ENCODE data around the gene HLTF.
A peak's percentile ranks its signal among the peaks of the same experiment; 100 is the strongest.
"Not testable (repeated sequence)": the region's sequence is repeated elsewhere in the genome, so short reads cannot be mapped to it uniquely, and the experiment has no call there.

Gene HLTF

GRCh38 chr3:149015393-149015792, 70.9 kb downstream of the HLTF start:
- DNase-seq = no peak

GRCh38 chr3:149013726-149014125, 72.6 kb downstream of the HLTF start:
- DNase-seq = no peak

- no peak for DNase-seq
These were observed 74.7 kb downstream of the HLTF start for GRCh38 chr3:149011676-149012075.

- no peak for DNase-seq
These were observed 75.4 kb downstream of the HLTF start for GRCh38 chr3:149010966-149011365.

GRCh38 chr3:149010504-149010951, 75.8 kb downstream of the HLTF start:
- no peak for DNase-seq

GRCh38 chr3:149009732-149010131, 76.6 kb downstream of the HLTF start:
- peak; percentile 34 to 50 for DNase-seq

GRCh38 chr3:149007567-149008257, 78.6 kb downstream of the HLTF start:
- no peak for DNase-seq

- no peak for DNase-seq
These were observed 80.9 kb downstream of the HLTF start for GRCh38 chr3:149005416-149005815.

- no peak for DNase-seq
These were observed 81.7 kb downstream of the HLTF start for GRCh38 chr3:149004622-149005021.

GRCh38 chr3:149003653-149004305, 82.6 kb downstream of the HLTF start:
- DNase-seq = no peak

GRCh38 chr3:149001727-149002126, 84.6 kb downstream of the HLTF start:
- no peak for DNase-seq

- DNase-seq = no peak
These were observed 86.1 kb downstream of the HLTF start for GRCh38 chr3:149000206-149000745.

- DNase-seq = no peak
These were observed 86.5 kb downstream of the HLTF start for GRCh38 chr3:148999806-149000205.

GRCh38 chr3:148998715-148999423, 87.5 kb downstream of the HLTF start:
- no peak for DNase-seq

- no peak for DNase-seq
These were observed 88.0 kb downstream of the HLTF start for GRCh38 chr3:148998297-148998696.

- DNase-seq = no peak
These were observed 88.7 kb downstream of the HLTF start for GRCh38 chr3:148997623-148998022.

- no peak for DNase-seq
These were observed 93.6 kb downstream of the HLTF start for GRCh38 chr3:148992635-148993255.

GRCh38 chr3:148992027-148992634, 94.2 kb downstream of the HLTF start:
- peak; percentile 12 to 24 for DNase-seq

GRCh38 chr3:148991219-148992026, 94.9 kb downstream of the HLTF start, which contains the start of gene GYG1:
TSS of gene GYG1 (plus strand) at chr3:148991540. CDS start at chr3:148991641, 101 bp downstream.
- peak; percentile 51 to 59 for DNase-seq

- no peak for DNase-seq
These were observed 96.1 kb downstream of the HLTF start for GRCh38 chr3:148990236-148990635.

- DNase-seq = not testable (repeated sequence)
These were observed 98.8 kb downstream of the HLTF start for GRCh38 chr3:148987551-148987950.

- no peak for DNase-seq
These were observed 105.1 kb downstream of the HLTF start for GRCh38 chr3:148981273-148981672.

Measured in Kasumi-1 (cell line).